GM12878 (cell line): Measurements from ENCODE around the gene CLEC4M. TPM values are rescaled to one million over a fixed set of nuclear protein-coding genes. Genes with fewer than 3 reads are reported as not detected.

ENCODE experiments used
- ATAC-seq: fragments of 200-7000 bp; cut with Tn5 transposase; 3 replicates; pipeline ENCODE4 v1.9.1; 2020; ENCODE audit warnings: mild to moderate bottlenecking, moderate library complexity
- BruUV-seq: library from RNA; stranded (reverse); fragments of 400-500 nt; replicated peaks from 2 replicates; lab custom pipeline; 2021; lab: Mats Ljungman, UMichigan
- CTCF ChIA-PET: fragments of 300-600 bp; sonication (Branson Sonifier 250); formaldehyde crosslinking; extraction: SDS; loops from one replicate; lab custom pipeline; 2021; ENCODE audit warnings: inconsistent platforms; lab: Yijun Ruan, JAX
- POLR2A ChIA-PET: fragments of 350-600 bp; formaldehyde crosslinking; extraction: SDS; loops from one replicate; lab custom pipeline; 2021; ENCODE audit warnings: inconsistent platforms; lab: Charles Lee
- RAD21 ChIA-PET: fragments of 300-600 bp; sonication (Branson Sonifier 250); formaldehyde crosslinking; loops from one replicate; lab custom pipeline; 2023; ENCODE audit warnings: antibody characterized with exemption; ENCODE audit not compliant: unreplicated experiment; lab: Charles Lee
- SMC1A ChIA-PET: fragments of 300-600 bp; sonication (Branson Sonifier 250); formaldehyde crosslinking; loops from one replicate; lab custom pipeline; 2023; ENCODE audit not compliant: unreplicated experiment, uncharacterized antibody; lab: Charles Lee
- DNase-seq: peaks from one replicate; pipeline ENCODE4 v3.0.0-alpha.2; 2011; ENCODE audit warnings: low read depth, low spot score
- FAIRE-seq: peaks from 3 replicates; lab custom pipeline; 2011; peaks lifted over from hg19 to GRCh38; lab: Jason Lieb, UNC
- H2AFZ ChIP-seq: 2 replicates; pipeline ENCODE4 v1.6.0; 2011; ENCODE audit warnings: low read depth, low read length, control low read depth; ENCODE audit not compliant: control insufficient read depth
- H3K27ac ChIP-seq: 2 replicates; pipeline ENCODE4 v1.5.1; 2011; ENCODE audit warnings: control low read depth; ENCODE audit not compliant: control insufficient read depth, insufficient read depth
- H3K27me3 ChIP-seq, 2 experiments: replicated peaks in 1 of 2; 2 replicates each; pipeline versions ENCODE4 v1.6.0 to v1.6.1; 2011; ENCODE audit warnings: low read length in 1 of 2; ENCODE audit not compliant: control insufficient read depth in 2 of 2, insufficient read depth in 2 of 2
- H3K36me3 ChIP-seq, 2 experiments: 2 replicates each; pipeline ENCODE4 v1.5.1; 2011; ENCODE audit warnings: low read length in 1 of 2; ENCODE audit not compliant: control insufficient read depth in 2 of 2, insufficient read depth in 2 of 2
- H3K4me1 ChIP-seq: 2 replicates; pipeline ENCODE4 v1.6.1; 2011; ENCODE audit warnings: mild to moderate bottlenecking, low read length, moderate library complexity, mixed read lengths; ENCODE audit not compliant: control insufficient read depth, insufficient read depth
- H3K4me2 ChIP-seq: 2 replicates; pipeline ENCODE4 v1.6.0; 2011; ENCODE audit warnings: control low read depth; ENCODE audit not compliant: control insufficient read depth, insufficient read depth
- H3K4me3 ChIP-seq: fragments of 200-600 bp; sonication (generic); 2 replicates; pipeline ENCODE4 v1.5.1; 2016
- H3K79me2 ChIP-seq: 2 replicates; pipeline ENCODE4 v1.6.0; 2011; ENCODE audit warnings: low read length; ENCODE audit not compliant: control insufficient read depth, insufficient read depth
- H3K9ac ChIP-seq: 2 replicates; pipeline ENCODE4 v1.8.0; 2011; ENCODE audit warnings: low read length, control low read depth, mixed read lengths; ENCODE audit not compliant: control insufficient read depth, insufficient read depth
- H3K9me3 ChIP-seq: replicated peaks from 3 replicates; pipeline ENCODE4 v1.5.1; 2011; ENCODE audit warnings: mild to moderate bottlenecking, low read length; ENCODE audit not compliant: control insufficient read depth, insufficient read depth
- H4K20me1 ChIP-seq: 2 replicates; pipeline ENCODE4 v1.6.0; 2011; ENCODE audit not compliant: control insufficient read depth, insufficient read depth
- ASH2L ChIP-seq: fragments of 300-600, 200-600 bp; sonication (generic); IDR thresholded peaks from 2 replicates; pipeline ENCODE4 v1.6.1; 2017; ENCODE audit warnings: low read depth, mild to moderate bottlenecking, borderline replicate concordance
- BCL3 ChIP-seq: IDR thresholded peaks from 2 replicates; pipeline ENCODE4 v1.6.1; 2011; ENCODE audit warnings: borderline replicate concordance, low read depth, mild to moderate bottlenecking, moderate library complexity, low read length; ENCODE audit not compliant: insufficient read depth, poor library complexity, severe bottlenecking
- YY1 ChIP-seq: IDR thresholded peaks from 2 replicates; pipeline ENCODE4 v1.6.1; 2011; ENCODE audit warnings: low read depth, mild to moderate bottlenecking, low read length
- whole genome bisulfite sequencing: methylation state at CpG from one replicate; pipeline ENCODE4 v1.1.6; 2016; ENCODE audit warnings: low lambda C conversion rate; ENCODE audit not compliant: insufficient replicate concordance, insufficient coverage; ENCODE audit errors: missing lambda C conversion rate; 5-methylcytosine and 5-hydroxymethylcytosine counted together
- in situ Hi-C: fragments of 300-500 bp; cut with MboI; formaldehyde crosslinking; loops from 9 replicates; pipeline ENCODE4 v1.14.3; 2018; ENCODE audit warnings: mixed read lengths
- intact Hi-C: fragments of 100-400 bp; cut with micrococcal nuclease; formaldehyde crosslinking; loops from one replicate; pipeline ENCODE4 v1.14.2; 2022; ENCODE audit not compliant: unreplicated experiment
- polyA plus RNA-seq, 11 experiments: library from polyadenylated mRNA; depleted of rRNA in 4 of 11; unstranded in 6 of 11; stranded (reverse) in 5 of 11; fragments of >200 nt; fragmentation: Nextera tagmentation in 4 of 11; fragmentation: Illumina TruSeq in 1 of 11; extraction: Ambion mirVana in 4 of 11; extraction: Trizol in 1 of 11; gene quantifications; 1 replicate in 1 of 11; 2 replicates in 10 of 11; pipeline versions ENCODE4 v1.2.1 to v1.2.3, GENCODE V29; 2011 to 2016; ENCODE audit warnings: inconsistent platforms in 2 of 11, missing spikeins in 2 of 11, low read depth in 1 of 11
- total RNA-seq, 4 experiments: library from RNA; depleted of rRNA in 3 of 4; stranded (reverse); fragments of >200 nt in 3 of 4; fragmentation: Illumina TruSeq in 1 of 4; extraction: Trizol in 1 of 4; gene quantifications; 2 replicates each; pipeline versions ENCODE4 v1.2.1 to v1.2.3, GENCODE V29; 2013 to 2021

The CLEC4M gene
- total and polyA plus RNA-seq, 10 of the 15 experiments (the other 5 are each of a cell fraction or from before 2014, with no cell fraction given): 0.11 to 0.42 (median 0.25) TPM; not detected in 1

- Histone ChIP-seq H3K9me3 (no peaks in the 10 kb centered on the region), H2AFZ (no peak overlapping the region), H3K4me2 (peak overlapping the region; percentile 51; the same call in 1 of the 2 replicates), H3K27me3 (no peaks in the 10 kb centered on the region), H3K79me2 (no peaks in the 10 kb centered on the region), H3K4me1 (peaks cover 30% of the 10 kb centered on the region), H4K20me1 (no peaks in the 10 kb centered on the region), H3K27ac (no peak overlapping the region), H3K9ac (no peak overlapping the region), H3K36me3 (no peaks in the 10 kb centered on the region), H3K4me3 (no peak overlapping the region)
- peak; percentile 80 for FAIRE-seq
- no TSS peak for BruUV-seq
- DNase-seq: no peak
- in situ Hi-C loops (no loop called here), intact Hi-C loops (no loop called here)
- ChIA-PET POLR2A (interaction anchor here (0.5 to 2.8 kb wide), 2 partner anchors 8 to 45 kb away, joined by 3 to 11 read pairs; no protein-coding TSS in a partner anchor), CTCF (interaction anchor here (1.2 to 2.2 kb wide), 2 partner anchors 64 to 176 kb away, joined by 3 to 6 read pairs; partner anchors contain the start of gene TRAPPC5), RAD21 (interaction anchor here (1.0 to 3.3 kb wide), 5 partner anchors 39 to 75 kb away, joined by 3 to 11 read pairs (median 4); partner anchors contain the start of gene FCER2), SMC1A (interaction anchor here (0.6 to 2.0 kb wide), 5 partner anchors 41 to 75 kb away, joined by 3 to 6 read pairs (median 4); no protein-coding TSS in a partner anchor)
- whole genome bisulfite sequencing: 49% methylated on average over 5 of the region's 5 CpGs
- peak; percentile 27; the same call in 1 of the 2 replicates for TF ChIP-seq YY1
- TF ChIP-seq ASH2L: no peak
- peak; percentile 68 for TF ChIP-seq BCL3
- ATAC-seq: peak; percentile 30; the same call in 2 of the 3 replicates
Observed at GRCh38 chr19:7744199-7744786, 18.8 kb upstream of the CLEC4M start.
